A549 (cell line): ENCODE results near the gene CTNNA3. TPM values are rescaled to one million over a fixed set of nuclear protein-coding genes. Genes with fewer than 3 reads are reported as not detected.

Experiments
- ATAC-seq, 2 experiments: fragments of 200-7000 bp in 1 of 2; fragments of >200 bp in 1 of 2; cut with Nextera tagmentation in 1 of 2; cut with Tn5 transposase in 1 of 2; 3 replicates each; pipeline versions ENCODE4 v1.8.0 to v1.9.1; 2018 to 2020; ENCODE audit warnings: mild to moderate bottlenecking in 1 of 2, moderate library complexity in 1 of 2
- CTCF ChIA-PET: fragments of 300-600 bp; sonication (Branson Sonifier 250); formaldehyde crosslinking; extraction: SDS; loops from one replicate; lab custom pipeline; 2021; ENCODE audit warnings: antibody characterized with exemption, inconsistent platforms; lab: Yijun Ruan, JAX
- POLR2A ChIA-PET: fragments of 350-600 bp; formaldehyde crosslinking; extraction: SDS; loops from one replicate; lab custom pipeline; 2021; ENCODE audit warnings: antibody characterized with exemption, inconsistent platforms; lab: Yijun Ruan, JAX
- DNase-seq, 2 experiments: peaks; one replicate each; pipeline versions ENCODE4 v3.0.0 to v3.0.0-alpha.2; 2011 to 2016; ENCODE audit warnings: low read depth in 1 of 2, low spot score in 1 of 2
- FAIRE-seq: peaks from 2 replicates; lab custom pipeline; 2011; peaks lifted over from hg19 to GRCh38; lab: Jason Lieb, UNC
- H3K27ac ChIP-seq, 2 experiments: fragments of >200 bp; sonication (Bioruptor Twin); formaldehyde crosslinking; 3 replicates each; pipeline ENCODE4 v1.5.1; 2016 to 2017
- H3K4me1 ChIP-seq: fragments of >200 bp; sonication (Bioruptor Twin); formaldehyde crosslinking; 3 replicates; pipeline ENCODE4 v1.6.1; 2016
- H3K4me2 ChIP-seq: fragments of >200 bp; sonication (Bioruptor Twin); formaldehyde crosslinking; 3 replicates; pipeline ENCODE4 v1.6.1; 2016
- H3K4me3 ChIP-seq: fragments of >200 bp; sonication (Bioruptor Twin); formaldehyde crosslinking; 3 replicates; pipeline ENCODE4 v1.5.1; 2016
- H3K9me3 ChIP-seq: fragments of >200 bp; sonication (Bioruptor Twin); formaldehyde crosslinking; 3 replicates; pipeline ENCODE4 v1.6.1; 2016
- ATOH8 ChIP-seq: fragments of 250-450 bp; sonication (Bioruptor Pico); IDR thresholded peaks from 2 replicates; pipeline ENCODE4 v1.5.0; 2020; ENCODE audit warnings: low read depth, mild to moderate bottlenecking, moderate library complexity
- BHLHE40 ChIP-seq: IDR thresholded peaks from 2 replicates; pipeline ENCODE4 v1.6.1; 2012; ENCODE audit warnings: low read depth, low read length, inconsistent platforms
- CEBPB ChIP-seq, 2 experiments: fragments of >200 bp in 1 of 2; sonication (Bioruptor Twin) in 1 of 2; formaldehyde crosslinking in 1 of 2; IDR thresholded peaks; 2 replicates each; pipeline ENCODE4 v1.6.1; 2012 to 2016
- CHD4 ChIP-seq: fragments of 200-600 bp; sonication (generic); IDR thresholded peaks from 2 replicates; pipeline ENCODE4 v1.6.1; 2016; ENCODE audit warnings: antibody characterized with exemption, mild to moderate bottlenecking, borderline replicate concordance
- CTCF ChIP-seq: fragments of >200 bp; sonication (Bioruptor Twin); formaldehyde crosslinking; IDR thresholded peaks from 3 replicates; pipeline ENCODE4 v1.5.1; 2016
- EHF ChIP-seq: fragments of 250-450 bp; sonication (Bioruptor Pico); IDR thresholded peaks from 2 replicates; pipeline ENCODE4 v1.5.0; 2020; ENCODE audit warnings: mild to moderate bottlenecking
- EP300 ChIP-seq, 2 experiments: fragments of >200 bp; sonication (Bioruptor Twin); formaldehyde crosslinking; IDR thresholded peaks; 2 replicates in 1 of 2; 3 replicates in 1 of 2; pipeline ENCODE4 v1.6.1; 2016 to 2017
- HDAC2 ChIP-seq: fragments of 200-600 bp; sonication (generic); IDR thresholded peaks from 2 replicates; pipeline ENCODE4 v1.6.1; 2016
- HMGXB4 ChIP-seq: fragments of 250-450 bp; sonication (Bioruptor Pico); IDR thresholded peaks from 2 replicates; pipeline ENCODE4 v1.5.0; 2021; ENCODE audit warnings: mild to moderate bottlenecking, moderate library complexity, borderline replicate concordance
- HOXB13 ChIP-seq: fragments of 250-450 bp; sonication (Bioruptor Pico); IDR thresholded peaks from 2 replicates; pipeline ENCODE4 v1.5.0; 2020; ENCODE audit warnings: low read depth, mild to moderate bottlenecking, moderate library complexity
- JUN ChIP-seq, 2 experiments: fragments of >200 bp; sonication (Bioruptor Twin); formaldehyde crosslinking; IDR thresholded peaks; 2 replicates in 1 of 2; 3 replicates in 1 of 2; pipeline ENCODE4 v1.6.1; 2016 to 2017
- MAX ChIP-seq: IDR thresholded peaks from 2 replicates; pipeline ENCODE4 v1.6.1; 2012
- MAZ ChIP-seq: fragments of 150-350 bp; IDR thresholded peaks from 2 replicates; pipeline ENCODE4 v1.6.1; 2014; ENCODE audit warnings: antibody characterized with exemption, low read depth, low read length, borderline replicate concordance
- POLR2AphosphoS2 ChIP-seq: conservative IDR thresholded peaks from 2 replicates; pipeline ENCODE4 v1.6.1; 2012; ENCODE audit warnings: low read length, improper control_type of control experiment, inconsistent platforms
- RFX5 ChIP-seq: fragments of 450-650 bp; IDR thresholded peaks from 2 replicates; pipeline ENCODE4 v1.7.1; 2014; ENCODE audit warnings: antibody characterized with exemption, mild to moderate bottlenecking, moderate library complexity
- RNF2 ChIP-seq: fragments of 200-600 bp; sonication (generic); IDR thresholded peaks from 2 replicates; pipeline ENCODE4 v1.6.1; 2016; ENCODE audit warnings: low read depth, mild to moderate bottlenecking, antibody characterized with exemption, moderate library complexity, borderline replicate concordance
- TFCP2L1 ChIP-seq: fragments of 250-450 bp; sonication (Bioruptor Pico); IDR thresholded peaks from 2 replicates; pipeline ENCODE4 v1.5.0; 2021; ENCODE audit warnings: mild to moderate bottlenecking
- ZNF302 ChIP-seq: fragments of 250-450 bp; sonication (Bioruptor Pico); IDR thresholded peaks from 2 replicates; pipeline ENCODE4 v1.9.0; 2021; ENCODE audit warnings: inconsistent platforms, mild to moderate bottlenecking, moderate library complexity
- WGBS: methylation state at CpG from one replicate; pipeline ENCODE4 v1.1.6; 2017; ENCODE audit errors: missing lambda C conversion rate; 5-methylcytosine and 5-hydroxymethylcytosine counted together
- polyA plus RNA-seq, 4 experiments: library from polyadenylated mRNA; depleted of rRNA in 3 of 4; stranded (reverse); fragments of >200 nt; fragmentation: RNase III in 1 of 4; extraction: RNeasy Plus Mini Kit Qiagen cat#74134 plus additional on column Dnase treatment in 1 of 4; gene quantifications; 2 replicates in 3 of 4; 3 replicates in 1 of 4; pipeline ENCODE4 v1.2.3, GENCODE V29; 2011 to 2017
- TF ChIP-seq, protein P1 (sequence below): IDR thresholded peaks from 2 replicates; pipeline ENCODE4 v1.6.1; 2012
- TF ChIP-seq, protein P2 (sequence below): fragments of >200 bp; sonication (Bioruptor Twin); formaldehyde crosslinking; IDR thresholded peaks from 2 replicates; pipeline ENCODE4 v1.6.1; 2016

The CTNNA3 gene
- polyA plus RNA-seq, 2 of the 4 experiments (the other 2 are of a cell fraction), result not detected

- CTCF ChIA-PET, result interaction anchor here (0.7 to 1.1 kb wide), 3 partner anchors 13 to 596 kb away, joined by 3 to 4 read pairs (median 3); no protein-coding TSS in a partner anchor
Observed at GRCh38 chr10:66925373-66925772, 770.6 kb downstream of the CTNNA3 start.

GRCh38 chr10:66924674-66925345 is 771.2 kb downstream of the CTNNA3 start:
- 17% methylated on average over 10 of the region's 10 CpGs for WGBS
- ChIA-PET CTCF (no interaction called here), POLR2A (no interaction called here)
- Histone ChIP-seq H3K27ac (no peak overlapping the region), H3K9me3 (no peaks in the 10 kb centered on the region), H3K4me2 (no peak overlapping the region), H3K4me1 (no peaks in the 10 kb centered on the region), H3K4me3 (no peak overlapping the region)
- no peak for ATAC-seq
- TF ChIP-seq HDAC2 (no peak), POLR2AphosphoS2 (no peak), JUN (IDR thresholded peaks at IDR 0.05) (no peak), MAZ (no peak), RFX5 (no peak), EP300 (IDR thresholded peaks at IDR 0.05) (no peak), HMGXB4 (CRISPR knock-in tag) (no peak), HOXB13 (CRISPR knock-in tag) (no peak), EHF (CRISPR knock-in tag) (no peak), ATOH8 (CRISPR knock-in tag) (no peak), TFCP2L1 (CRISPR knock-in tag) (no peak), BHLHE40 (no peak), RNF2 (no peak), MAX (no peak), CEBPB (IDR thresholded peaks at IDR 0.05) (no peak), ZNF302 (CRISPR knock-in tag) (no peak), CHD4 (no peak), CTCF (no peak)
- TF ChIP-seq, protein P1, sequence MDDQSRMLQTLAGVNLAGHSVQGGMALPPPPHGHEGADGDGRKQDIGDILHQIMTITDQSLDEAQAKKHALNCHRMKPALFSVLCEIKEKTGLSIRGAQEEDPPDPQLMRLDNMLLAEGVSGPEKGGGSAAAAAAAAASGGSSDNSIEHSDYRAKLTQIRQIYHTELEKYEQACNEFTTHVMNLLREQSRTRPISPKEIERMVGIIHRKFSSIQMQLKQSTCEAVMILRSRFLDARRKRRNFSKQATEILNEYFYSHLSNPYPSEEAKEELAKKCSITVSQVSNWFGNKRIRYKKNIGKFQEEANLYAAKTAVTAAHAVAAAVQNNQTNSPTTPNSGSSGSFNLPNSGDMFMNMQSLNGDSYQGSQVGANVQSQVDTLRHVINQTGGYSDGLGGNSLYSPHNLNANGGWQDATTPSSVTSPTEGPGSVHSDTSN, result no peak
- TF ChIP-seq, protein P2, sequence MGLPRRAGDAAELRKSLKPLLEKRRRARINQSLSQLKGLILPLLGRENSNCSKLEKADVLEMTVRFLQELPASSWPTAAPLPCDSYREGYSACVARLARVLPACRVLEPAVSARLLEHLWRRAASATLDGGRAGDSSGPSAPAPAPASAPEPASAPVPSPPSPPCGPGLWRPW, result no peak
- no peak for FAIRE-seq
- DNase-seq, result no peak

More at GRCh38 chr10:66925373-66925772, 770.6 kb downstream of the CTNNA3 start:
- no peak for TF ChIP-seq JUN (IDR thresholded peaks at IDR 0.05)
- ATAC-seq (no peak), FAIRE-seq (no peak), DNase-seq (no peak)
- POLR2A ChIA-PET, result no interaction called here
- Histone ChIP-seq H3K4me3 (no peak overlapping the region), H3K9me3 (no peaks in the 10 kb centered on the region), H3K4me2 (peak overlapping the region; percentile 36; the same call in 1 of the 3 replicates), H3K4me1 (no peaks in the 10 kb centered on the region), H3K27ac (no peak overlapping the region)
- WGBS, result 6% methylated on average over 7 of the region's 7 CpGs
